ENCODE data around the gene SFSWAP. TPM values are rescaled to one million over a fixed set of nuclear protein-coding genes. Genes with fewer than 3 reads are reported as not detected.

Gene SFSWAP
- polyA plus RNA-seq, 1 experiment = 12.5 TPM

- TF ChIP-seq CTCF (IDR thresholded peaks at IDR 0.05; ENCODE audit: low read depth, low read length) = no peak
Observed at GRCh38 chr12:131796754-131797587, 86.1 kb downstream of the SFSWAP start.

GRCh38 chr12:131797588-131797934 lies 86.7 kb downstream of the SFSWAP start:
- no peak for TF ChIP-seq CTCF (IDR thresholded peaks at IDR 0.05; ENCODE audit: low read depth, low read length)
- Histone ChIP-seq H3K4me3 (ENCODE audit: low read depth, low read length) (no peak overlapping the region), H3K27ac (ENCODE audit: low read depth, low read length) (no peak overlapping the region), H3K9me3 (ENCODE audit: control insufficient read depth, insufficient read depth, low read length) (peaks cover 4% of the 10 kb centered on the region; the same call in 1 of the 2 replicates), H3K27me3 (ENCODE audit: control insufficient read depth, insufficient read depth, low read length) (no peaks in the 10 kb centered on the region)
- ChIA-PET CTCF (interaction anchor here (0.9 kb wide), 1 partner anchor 151 kb away, joined by 3 read pairs; no protein-coding TSS in a partner anchor), POLR2A (no interaction called here)
- DNase-seq (ENCODE audit: low read depth, low spot score) = no peak

More at GRCh38 chr12:131796754-131797587, 86.1 kb downstream of the SFSWAP start:
- DNase-seq (ENCODE audit: low read depth, low spot score) = no peak
- POLR2A ChIA-PET = no interaction called here
- Histone ChIP-seq H3K9me3 (ENCODE audit: control insufficient read depth, insufficient read depth, low read length) (peaks cover 4% of the 10 kb centered on the region; the same call in 1 of the 2 replicates), H3K4me3 (ENCODE audit: low read depth, low read length) (no peak overlapping the region), H3K27ac (ENCODE audit: low read depth, low read length) (no peak overlapping the region), H3K27me3 (ENCODE audit: control insufficient read depth, insufficient read depth, low read length) (no peaks in the 10 kb centered on the region)
- CTCF ChIA-PET = interaction anchor here (0.9 kb wide), 1 partner anchor 152 kb away, joined by 3 read pairs; no protein-coding TSS in a partner anchor

- TF ChIP-seq CTCF (IDR thresholded peaks at IDR 0.05; ENCODE audit: low read depth, low read length) = no peak
- no peak for DNase-seq (ENCODE audit: low read depth, low spot score)
- ChIA-PET POLR2A (no interaction called here), CTCF (no interaction called here)
- Histone ChIP-seq H3K4me3 (ENCODE audit: low read depth, low read length) (no peak overlapping the region), H3K27ac (ENCODE audit: low read depth, low read length) (no peak overlapping the region), H3K27me3 (ENCODE audit: control insufficient read depth, insufficient read depth, low read length) (no peaks in the 10 kb centered on the region), H3K9me3 (ENCODE audit: control insufficient read depth, insufficient read depth, low read length) (peaks cover 4% of the 10 kb centered on the region; the same call in 1 of the 2 replicates)
Observed at GRCh38 chr12:131799195-131799594, 88.3 kb downstream of the SFSWAP start.

- Histone ChIP-seq H3K27me3 (ENCODE audit: control insufficient read depth, insufficient read depth, low read length) (no peaks in the 10 kb centered on the region), H3K4me3 (ENCODE audit: low read depth, low read length) (no peak overlapping the region), H3K27ac (ENCODE audit: low read depth, low read length) (no peak overlapping the region), H3K9me3 (ENCODE audit: control insufficient read depth, insufficient read depth, low read length) (peaks cover 4% of the 10 kb centered on the region; the same call in 1 of the 2 replicates)
- TF ChIP-seq CTCF (IDR thresholded peaks at IDR 0.05; ENCODE audit: low read depth, low read length) = no peak
- ChIA-PET POLR2A (no interaction called here), CTCF (no interaction called here)
- no peak for DNase-seq (ENCODE audit: low read depth, low spot score)
Observed at GRCh38 chr12:131799828-131800593, 89.1 kb downstream of the SFSWAP start.
